NCI-H345 treated with DMSO at 0.1 percent for 48 hours (cell line): ENCODE measurements around the gene LBHD2.
"Not testable (repeated sequence)": the region's sequence is repeated elsewhere in the genome, so short reads cannot be mapped to it uniquely, and the experiment has no call there.

Experiments
- DNase-seq: peaks from one replicate; lab custom pipeline; 2025; ENCODE audit not compliant: unreplicated experiment; lab: John Stamatoyannopoulos, UW

LBHD2 gene

GRCh38 chr14:103084021-103084919 is at the start of gene LBHD2:
Gene LBHD2, plus strand, starts transcription at chr14:103084210. Its CDS starts 1,803 bp downstream, at chr14:103086013.
- DNase-seq, result no peak

- no peak for DNase-seq
Measured at GRCh38 chr14:103041464-103041863, 42.5 kb upstream of the LBHD2 start.

GRCh38 chr14:103043257-103044015 is 40.6 kb upstream of the LBHD2 start:
- no peak for DNase-seq

DNA sequence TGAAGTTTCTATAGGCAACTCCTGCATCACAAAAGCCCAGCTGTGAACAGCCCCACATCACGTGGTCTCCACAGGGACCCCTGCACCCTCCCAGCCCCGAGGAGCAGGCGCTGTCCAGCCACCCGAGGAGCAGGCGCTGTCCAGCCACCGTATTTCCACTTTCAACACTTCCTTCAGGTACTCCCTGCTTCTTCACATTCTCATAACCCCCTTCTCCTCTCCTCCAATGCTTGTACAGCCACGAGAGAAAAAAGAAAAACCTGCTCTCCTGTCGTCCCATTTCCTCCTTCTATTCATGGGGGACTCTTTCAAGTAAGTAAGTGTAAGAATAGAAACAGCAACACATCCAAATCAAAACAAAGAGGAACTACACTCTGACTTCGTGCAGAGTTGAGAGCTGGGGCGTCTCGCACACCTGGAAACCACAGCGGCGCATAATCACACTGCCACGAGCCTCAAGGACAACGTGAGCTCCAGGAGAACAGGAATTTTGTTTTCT is 38.6 kb upstream of the LBHD2 start:
- DNase-seq, result no peak

- not testable (repeated sequence) for DNase-seq
Measured at GRCh38 chr14:103047453-103047852, 36.6 kb upstream of the LBHD2 start.

DNA sequence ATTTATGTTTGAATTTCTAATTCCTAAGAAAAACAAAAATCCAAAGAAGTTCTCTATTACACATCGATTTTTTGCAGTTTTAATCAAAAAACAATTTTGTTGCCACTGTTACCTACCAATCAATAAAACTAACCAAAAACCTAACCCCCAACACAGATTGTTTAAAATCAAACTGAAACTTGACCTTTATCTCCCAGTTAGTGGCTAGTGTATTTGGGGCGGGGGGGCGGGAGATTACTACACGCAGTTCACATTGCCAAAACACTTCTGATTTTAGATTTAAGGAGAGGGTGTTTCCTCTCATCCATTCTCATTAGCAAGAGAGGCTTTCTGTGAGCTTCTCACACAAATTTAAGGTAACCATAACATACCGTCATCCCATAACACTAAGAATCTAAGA is 33.1 kb upstream of the LBHD2 start:
- no peak for DNase-seq

DNA sequence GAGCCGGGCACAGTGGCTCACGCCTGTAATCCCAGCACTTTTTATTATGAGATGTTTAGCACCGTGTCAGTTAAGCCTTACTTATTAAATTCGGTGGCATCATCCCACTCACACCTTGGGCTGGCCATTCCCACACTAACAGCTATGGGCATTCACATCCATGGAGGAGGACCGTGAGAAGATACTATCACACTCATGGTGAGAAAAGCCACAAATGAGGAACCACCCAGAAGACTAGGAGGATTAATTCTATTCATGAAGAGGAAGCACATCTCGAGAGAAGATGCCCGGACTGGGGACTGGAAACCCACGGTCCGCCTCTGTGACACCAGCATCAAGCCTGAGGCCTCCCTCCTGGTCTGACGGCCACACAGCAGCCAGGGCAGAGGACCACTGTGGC is 31.6 kb upstream of the LBHD2 start:
- DNase-seq, result no peak

DNA sequence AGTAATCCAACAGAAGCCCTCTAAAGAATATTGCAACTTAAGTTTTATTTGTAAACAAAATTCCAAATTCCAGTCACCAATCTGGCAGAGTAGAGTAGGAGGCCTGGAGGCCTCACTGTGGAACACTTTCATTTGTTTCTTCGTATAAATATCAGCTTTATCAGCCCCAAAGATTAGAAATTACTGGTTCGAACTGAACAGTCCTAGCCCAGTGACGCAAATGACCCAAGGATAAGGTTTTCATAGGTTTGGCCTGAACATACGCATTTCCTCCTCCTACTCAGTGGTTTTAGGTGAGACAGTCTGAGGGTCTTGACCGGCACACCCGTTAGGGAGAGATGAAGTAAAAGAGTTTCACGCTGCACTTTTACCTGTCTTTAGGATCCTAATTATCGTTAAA is 28.3 kb upstream of the LBHD2 start:
- DNase-seq, result no peak

DNA sequence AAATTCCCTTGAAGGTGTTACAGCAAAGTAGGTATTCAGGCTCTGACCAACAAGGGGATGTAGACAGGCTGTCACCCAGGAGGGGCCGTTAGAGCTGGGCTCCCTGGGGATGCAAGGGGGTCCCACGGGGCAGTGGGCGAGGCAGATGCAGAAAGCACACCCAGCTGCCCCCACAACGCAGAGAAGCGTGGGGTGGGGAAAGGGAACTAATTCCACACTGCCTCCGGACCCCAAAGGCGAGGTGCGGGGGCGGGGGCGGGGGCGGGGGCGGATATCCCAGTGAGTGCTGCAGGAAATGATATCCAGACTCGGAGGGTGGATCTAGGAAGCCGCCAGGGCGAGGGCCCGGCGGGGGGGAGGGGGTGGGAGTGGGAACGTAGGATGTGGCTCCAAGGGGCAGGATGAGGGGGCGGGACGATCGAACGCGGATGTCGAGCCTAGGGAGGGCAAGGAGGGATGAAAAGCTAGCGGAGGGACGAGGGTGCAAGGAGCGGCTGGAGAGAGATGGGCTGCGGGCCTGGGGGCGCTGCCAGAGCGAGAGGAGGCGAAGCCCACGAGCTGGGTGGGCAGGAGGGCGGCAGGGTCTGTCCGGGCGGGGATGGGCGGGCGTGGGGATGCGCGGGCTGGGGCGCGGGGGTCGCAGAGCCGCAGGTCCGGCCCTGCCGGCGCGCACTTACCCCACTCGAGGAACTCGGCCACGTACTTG is 27.5 kb upstream of the LBHD2 start:
- DNase-seq, result no peak

DNA sequence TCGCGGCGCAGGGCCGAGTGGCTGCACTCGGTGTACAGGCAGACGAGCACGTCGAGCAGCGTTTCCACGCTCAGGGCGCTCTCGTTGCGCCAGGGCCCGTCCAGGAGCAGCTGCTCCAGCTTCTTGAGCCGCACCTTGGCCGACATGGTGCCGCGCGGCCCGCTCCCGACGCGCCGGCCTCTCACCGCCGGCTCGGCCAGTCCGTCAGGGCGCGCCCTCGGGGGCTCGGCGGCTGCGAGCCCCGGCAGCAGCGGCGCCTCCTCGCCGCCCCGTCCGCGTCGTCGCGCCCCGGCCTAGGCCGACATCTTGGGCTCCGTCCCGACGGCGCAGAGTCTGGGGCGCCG is 27.0 kb upstream of the LBHD2 start:
- no peak for DNase-seq

GRCh38 chr14:103057372-103058163 is 26.4 kb upstream of the LBHD2 start, which contains the start of gene CDC42BPB:
Gene CDC42BPB, minus strand, starts transcription at chr14:103057549. Its CDS starts 376 bp downstream, at chr14:103057173.
- DNase-seq, result peak; percentile 80

- DNase-seq, result no peak
Measured at GRCh38 chr14:103058164-103059055, 25.6 kb upstream of the LBHD2 start.

DNA sequence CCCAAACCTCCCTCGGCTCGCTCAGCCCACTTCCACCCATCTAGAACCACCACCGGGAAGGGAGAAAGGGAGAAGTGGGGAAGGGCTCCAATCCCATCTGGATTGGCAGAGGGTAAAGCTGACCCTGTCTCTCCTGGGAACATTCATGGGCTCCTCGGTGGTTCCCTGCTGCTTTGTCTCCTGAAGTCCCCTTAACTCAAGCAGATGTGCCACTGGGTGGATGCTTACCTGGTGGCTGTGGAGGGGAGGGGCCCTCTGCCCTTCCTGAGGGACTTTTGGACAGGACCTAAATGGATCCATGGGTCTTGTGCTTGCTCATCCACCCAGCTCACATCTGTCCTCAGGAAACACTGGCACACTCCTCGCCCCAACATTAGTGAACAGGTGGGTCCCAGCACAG is 24.5 kb upstream of the LBHD2 start:
- no peak for DNase-seq

GRCh38 chr14:103061482-103061976 is 22.5 kb upstream of the LBHD2 start:
- no peak for DNase-seq

- DNase-seq, result no peak
Measured at GRCh38 chr14:103064436-103064835, 19.6 kb upstream of the LBHD2 start.

- no peak for DNase-seq
Measured at GRCh38 chr14:103064978-103065377, 19.0 kb upstream of the LBHD2 start.

- no peak for DNase-seq
Measured at GRCh38 chr14:103065861-103066260, 18.1 kb upstream of the LBHD2 start.

- no peak for DNase-seq
Measured at GRCh38 chr14:103066399-103066798, 17.6 kb upstream of the LBHD2 start.

DNA sequence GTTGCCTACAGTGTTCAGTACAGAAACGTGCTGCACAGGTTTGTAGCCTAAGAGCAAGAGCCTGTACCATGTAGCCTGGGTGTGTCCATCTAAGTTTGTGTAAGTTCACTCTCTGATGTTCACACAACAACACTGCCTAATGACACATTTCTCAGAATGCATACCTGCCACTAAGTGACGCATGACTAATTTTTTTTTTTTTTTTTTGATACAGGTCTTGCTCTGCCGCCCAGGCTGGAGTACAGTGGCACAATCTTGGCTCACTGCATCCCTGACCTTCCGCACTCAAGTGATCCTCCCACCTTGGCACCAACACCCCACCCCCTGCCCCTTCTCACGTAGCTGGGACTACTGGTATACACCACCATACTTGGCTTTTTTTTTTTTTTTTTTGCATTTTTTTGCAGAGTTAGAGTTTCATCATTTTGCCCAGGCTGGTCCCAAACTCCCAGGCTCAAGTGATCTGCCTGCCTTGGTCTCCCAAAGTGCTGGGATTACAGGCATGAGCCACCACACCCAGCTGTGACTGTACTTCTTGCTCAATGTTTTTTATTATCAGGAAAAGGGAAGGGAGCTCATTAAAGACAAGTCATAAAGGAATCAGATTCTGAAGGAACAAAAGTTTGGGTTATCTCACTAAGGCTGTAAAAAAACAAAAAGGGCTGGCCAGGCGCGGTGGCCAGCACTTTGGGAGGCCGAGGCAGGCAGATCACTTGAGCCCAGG is 16.6 kb upstream of the LBHD2 start:
- no peak for DNase-seq
